Stimulated activated CD8-positive, alpha-beta memory T cell treated with anti-CD3 and anti-CD28 coated beads, Interleukin-7, amount 100 ng/mL, for 1 hour (primary cell): ENCODE results near the gene MYH6.

Experiments used
- DNase-seq, 2 donors: peaks; one replicate each; pipeline ENCODE4 v3.0.0-alpha.2; 2020; ENCODE audit warnings: low read depth in 2 of 2

MYH6 gene

GRCh38 chr14:23377573-23378563 is 30.2 kb downstream of the MYH6 start:
- DNase-seq = no peak

GRCh38 chr14:23377198-23377550 is 30.9 kb downstream of the MYH6 start:
- DNase-seq = no peak

- no peak for DNase-seq
Measured at GRCh38 chr14:23376482-23377197, 31.4 kb downstream of the MYH6 start, which contains the start of gene CMTM5. TSS of gene CMTM5 (plus strand) at chr14:23377046. CDS start at chr14:23377252, 206 bp downstream.

- no peak for DNase-seq
Measured at GRCh38 chr14:23375527-23376251, 32.4 kb downstream of the MYH6 start.

GRCh38 chr14:23373041-23373440 is 35.0 kb downstream of the MYH6 start:
- DNase-seq = no peak

- DNase-seq = no peak
Measured at GRCh38 chr14:23372509-23372908, 35.6 kb downstream of the MYH6 start, which contains the start of gene IL25. TSS of gene IL25 (plus strand) at chr14:23372809.

GRCh38 chr14:23371865-23372264 is 36.2 kb downstream of the MYH6 start:
- no peak for DNase-seq

- no peak for DNase-seq
Measured at GRCh38 chr14:23370221-23370620, 37.9 kb downstream of the MYH6 start.

- DNase-seq = no peak
Measured at GRCh38 chr14:23366426-23366921, 41.6 kb downstream of the MYH6 start.

- DNase-seq = no peak
Measured at GRCh38 chr14:23365732-23366425, 42.2 kb downstream of the MYH6 start.

- DNase-seq = no peak
Measured at GRCh38 chr14:23365036-23365731, 42.9 kb downstream of the MYH6 start, which contains the start of gene EFS. TSS of gene EFS (minus strand) at chr14:23365172. CDS start at chr14:23365025, 147 bp downstream.

- no peak for DNase-seq
Measured at GRCh38 chr14:23364164-23365035, 43.7 kb downstream of the MYH6 start.

GRCh38 chr14:23362200-23362599 is 45.9 kb downstream of the MYH6 start:
- DNase-seq = no peak

- no peak for DNase-seq
Measured at GRCh38 chr14:23361763-23362162, 46.3 kb downstream of the MYH6 start.

- no peak for DNase-seq
Measured at GRCh38 chr14:23361320-23361719, 46.8 kb downstream of the MYH6 start.

- DNase-seq = no peak
Measured at GRCh38 chr14:23360496-23360895, 47.6 kb downstream of the MYH6 start.

- DNase-seq = no peak
Measured at GRCh38 chr14:23359722-23360447, 48.2 kb downstream of the MYH6 start.

- no peak for DNase-seq
Measured at GRCh38 chr14:23359167-23359626, 48.9 kb downstream of the MYH6 start.
